Caco-2 (cell line): ENCODE data around the gene CHRNA3. TPM values are rescaled to one million over a fixed set of nuclear protein-coding genes. Genes with fewer than 3 reads are reported as not detected.
"Not testable (repeated sequence)": the region's sequence is repeated elsewhere in the genome, so short reads cannot be mapped to it uniquely, and the experiment has no call there.

ENCODE experiments used
- BruUV-seq: library from RNA; stranded (reverse); fragments of 400-500 nt; replicated peaks from 2 replicates; lab custom pipeline; 2021; lab: Mats Ljungman, UMichigan
- CTCF ChIA-PET: fragments of 300-600 bp; sonication (Branson Sonifier 250); formaldehyde crosslinking; loops from one replicate; lab custom pipeline; 2022; ENCODE audit warnings: antibody characterized with exemption; lab: Charles Lee
- POLR2A ChIA-PET: fragments of 300-600 bp; sonication (Branson Sonifier 250); formaldehyde crosslinking; loops from one replicate; lab custom pipeline; 2022; ENCODE audit warnings: antibody characterized with exemption; lab: Charles Lee
- DNase-seq, 2 experiments: peaks; one replicate each; pipeline versions ENCODE4 v3.0.0 to v3.0.0-alpha.2; 2020 to 2022
- H3K27me3 ChIP-seq: replicated peaks from 2 replicates; pipeline ENCODE4 v1.6.0; 2011; ENCODE audit warnings: low read length; ENCODE audit not compliant: control insufficient read depth, insufficient read depth
- H3K36me3 ChIP-seq: 2 replicates; pipeline ENCODE4 v1.5.1; 2011; ENCODE audit warnings: low read length; ENCODE audit not compliant: control insufficient read depth, insufficient read depth
- H3K4me1 ChIP-seq: fragments of 250-450 bp; sonication (Bioruptor Pico); 2 replicates; pipeline ENCODE4 v1.5.1; 2020; ENCODE audit warnings: mild to moderate bottlenecking
- H3K4me3 ChIP-seq: 2 replicates; pipeline ENCODE4 v1.5.1; 2011; ENCODE audit warnings: low read depth, mild to moderate bottlenecking, control low read depth, low read length
- H3K9me3 ChIP-seq: fragments of 250-450 bp; sonication (Bioruptor Pico); 2 replicates; pipeline ENCODE4 v1.5.1; 2020; ENCODE audit warnings: mild to moderate bottlenecking, moderate library complexity
- H3K27ac Mint-ChIP-seq: one replicate; pipeline ENCODE4 v1.8.0; 2022; ENCODE audit warnings: mixed read lengths; ENCODE audit not compliant: unreplicated experiment
- H3K27me3 Mint-ChIP-seq: one replicate; pipeline ENCODE4 v1.8.0; 2022; ENCODE audit warnings: mixed read lengths; ENCODE audit not compliant: insufficient read depth, unreplicated experiment
- H3K36me3 Mint-ChIP-seq: one replicate; pipeline ENCODE4 v1.8.0; 2022; ENCODE audit warnings: mild to moderate bottlenecking, mixed read lengths; ENCODE audit not compliant: insufficient read depth, unreplicated experiment
- H3K4me1 Mint-ChIP-seq: one replicate; pipeline ENCODE4 v1.8.0; 2022; ENCODE audit warnings: low read depth, mixed read lengths; ENCODE audit not compliant: unreplicated experiment
- H3K4me3 Mint-ChIP-seq: one replicate; pipeline ENCODE4 v1.8.0; 2022; ENCODE audit warnings: mild to moderate bottlenecking, moderate library complexity, mixed read lengths; ENCODE audit not compliant: unreplicated experiment
- H3K9me3 Mint-ChIP-seq: one replicate; pipeline ENCODE4 v1.8.0; 2022; ENCODE audit warnings: mixed read lengths; ENCODE audit not compliant: unreplicated experiment
- intact Hi-C: fragments of 100-400 bp; cut with micrococcal nuclease; formaldehyde crosslinking; loops from one replicate; pipeline ENCODE4 v1.10.0; 2022; ENCODE audit not compliant: unreplicated experiment
- total RNA-seq: library from RNA; stranded (reverse); gene quantifications from 2 replicates; pipeline ENCODE4 v1.2.3, GENCODE V29; 2022
- TF ChIP-seq, protein P1 (sequence below), 2 experiments: fragments of 200-600 bp in 1 of 2; IDR thresholded peaks; 1 replicate in 1 of 2; 2 replicates in 1 of 2; pipeline versions ENCODE4 v1.5.1 to v1.8.0; 2011 to 2022; ENCODE audit warnings: antibody characterized with exemption in 1 of 2, control low read depth in 1 of 2, inconsistent platforms in 1 of 2, low read depth in 1 of 2, low read length in 1 of 2, mild to moderate bottlenecking in 1 of 2, moderate library complexity in 1 of 2; ENCODE audit not compliant: insufficient read depth in 1 of 2, severe bottlenecking in 1 of 2, unreplicated experiment in 1 of 2

CHRNA3 gene
- total RNA-seq, 1 experiment from 2014 or later, result not detected

DNA sequence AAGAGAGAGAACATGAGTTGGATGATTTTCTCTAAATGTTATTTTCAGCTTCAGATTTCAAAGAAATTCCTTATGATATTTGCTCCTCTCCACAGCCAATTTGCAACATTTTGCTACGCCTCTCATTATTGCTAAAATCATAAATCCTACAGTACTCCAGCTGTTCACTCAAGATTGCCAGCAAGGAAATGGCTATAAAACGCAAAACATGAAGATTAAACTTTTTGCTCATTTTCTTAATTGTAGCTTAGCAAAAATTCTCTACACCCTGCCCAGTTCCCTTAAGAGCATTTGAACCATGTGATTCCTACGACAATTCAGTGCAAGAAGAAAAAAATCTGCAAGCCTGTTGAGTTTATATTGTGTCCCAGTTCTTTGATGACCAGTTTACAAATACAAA lies 6.8 kb downstream of the CHRNA3 start:
- Histone ChIP-seq H3K36me3 (no peaks in the 10 kb centered on the region), H3K27me3 (no peaks in the 10 kb centered on the region), H3K9me3 (no peaks in the 10 kb centered on the region), H3K4me1 (no peaks in the 10 kb centered on the region), H3K4me3 (no peak overlapping the region)
- no TSS peak for BruUV-seq
- Mint-ChIP-seq H3K27me3 (no peaks in the 10 kb centered on the region), H3K36me3 (no peaks in the 10 kb centered on the region), H3K4me1 (no peaks in the 10 kb centered on the region), H3K9me3 (no peaks in the 10 kb centered on the region), H3K27ac (no peak overlapping the region), H3K4me3 (no peak overlapping the region)
- no peak for DNase-seq
- TF ChIP-seq, protein P1, sequence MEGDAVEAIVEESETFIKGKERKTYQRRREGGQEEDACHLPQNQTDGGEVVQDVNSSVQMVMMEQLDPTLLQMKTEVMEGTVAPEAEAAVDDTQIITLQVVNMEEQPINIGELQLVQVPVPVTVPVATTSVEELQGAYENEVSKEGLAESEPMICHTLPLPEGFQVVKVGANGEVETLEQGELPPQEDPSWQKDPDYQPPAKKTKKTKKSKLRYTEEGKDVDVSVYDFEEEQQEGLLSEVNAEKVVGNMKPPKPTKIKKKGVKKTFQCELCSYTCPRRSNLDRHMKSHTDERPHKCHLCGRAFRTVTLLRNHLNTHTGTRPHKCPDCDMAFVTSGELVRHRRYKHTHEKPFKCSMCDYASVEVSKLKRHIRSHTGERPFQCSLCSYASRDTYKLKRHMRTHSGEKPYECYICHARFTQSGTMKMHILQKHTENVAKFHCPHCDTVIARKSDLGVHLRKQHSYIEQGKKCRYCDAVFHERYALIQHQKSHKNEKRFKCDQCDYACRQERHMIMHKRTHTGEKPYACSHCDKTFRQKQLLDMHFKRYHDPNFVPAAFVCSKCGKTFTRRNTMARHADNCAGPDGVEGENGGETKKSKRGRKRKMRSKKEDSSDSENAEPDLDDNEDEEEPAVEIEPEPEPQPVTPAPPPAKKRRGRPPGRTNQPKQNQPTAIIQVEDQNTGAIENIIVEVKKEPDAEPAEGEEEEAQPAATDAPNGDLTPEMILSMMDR (IDR thresholded peaks at IDR 0.05; ENCODE audit: insufficient read depth in 1 of 2, low read depth in 1 of 2, low read length in 1 of 2, severe bottlenecking in 1 of 2, unreplicated experiment in 1 of 2), result no peak
- CTCF ChIA-PET, result no interaction called here
- intact Hi-C loops, result no loop called here
- POLR2A ChIA-PET, result no interaction called here

DNA sequence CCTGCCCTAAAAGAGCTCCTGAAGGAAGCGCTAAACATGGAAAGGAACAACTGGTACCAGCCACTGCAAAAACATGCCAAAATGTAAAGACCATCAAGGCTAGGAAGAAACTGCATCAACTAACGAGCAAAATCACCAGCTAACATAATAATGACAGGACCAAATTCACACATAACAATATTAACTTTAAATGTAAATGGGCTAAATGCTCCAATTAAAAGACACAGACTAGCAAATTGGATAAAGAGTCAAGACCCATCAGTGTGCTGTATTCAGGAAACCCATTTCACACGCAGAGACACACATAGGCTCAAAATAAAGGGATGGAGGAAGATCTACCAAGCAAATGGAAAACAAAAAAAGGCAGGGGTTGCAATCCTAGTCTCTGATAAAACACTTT lies 11.2 kb downstream of the CHRNA3 start:
- H3K9me3 ChIP-seq, H3K27me3 ChIP-seq, CTCF ChIA-PET, H3K4me3 Mint-ChIP-seq, H3K36me3 ChIP-seq, H3K4me3 ChIP-seq, H3K36me3 Mint-ChIP-seq, H3K27me3 Mint-ChIP-seq, H3K27ac Mint-ChIP-seq, H3K4me1 Mint-ChIP-seq, H3K9me3 Mint-ChIP-seq, POLR2A ChIA-PET, DNase-seq, intact Hi-C loops, H3K4me1 ChIP-seq, BruUV-seq: not testable (repeated sequence)

DNA sequence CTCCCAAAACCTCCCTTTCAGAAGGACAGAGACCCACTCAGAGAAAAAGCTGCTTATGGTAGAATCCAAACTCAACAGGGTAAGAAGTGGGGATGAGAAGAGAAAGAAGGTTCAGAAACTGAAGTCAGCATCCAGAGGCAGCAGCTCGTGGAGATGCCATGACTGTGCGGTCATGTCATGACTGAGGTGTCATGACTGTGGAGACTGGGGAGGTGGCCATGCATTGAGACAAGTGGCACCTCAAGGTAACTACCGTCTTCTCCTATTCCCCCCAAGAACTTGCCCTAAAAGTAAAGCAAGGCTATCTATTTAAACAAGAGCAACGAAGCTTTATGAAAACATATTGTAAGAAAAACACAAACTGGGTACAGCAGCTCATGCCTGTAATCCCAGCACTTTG lies 15.1 kb downstream of the CHRNA3 start:
- no peak overlapping the region for H3K27ac Mint-ChIP-seq

More for the DNA sequence above, 15.1 kb downstream of the CHRNA3 start:
- TF ChIP-seq, protein P1 (IDR thresholded peaks at IDR 0.05; ENCODE audit: insufficient read depth in 1 of 2, low read depth in 1 of 2, low read length in 1 of 2, severe bottlenecking in 1 of 2, unreplicated experiment in 1 of 2), result no peak
- intact Hi-C loops, result no loop called here
- no peak overlapping the region for H3K4me3 ChIP-seq
- Mint-ChIP-seq H3K27me3 (peaks cover 2% of the 10 kb centered on the region), H3K4me3 (no peak overlapping the region), H3K4me1 (no peaks in the 10 kb centered on the region), H3K36me3 (no peaks in the 10 kb centered on the region), H3K9me3 (no peaks in the 10 kb centered on the region)
- no TSS peak for BruUV-seq
- H3K9me3 ChIP-seq, result no peaks in the 10 kb centered on the region
- ChIA-PET POLR2A (interaction anchor here (0.6 kb wide), 1 partner anchor 61 kb away, joined by 3 read pairs; no protein-coding TSS in a partner anchor), CTCF (interaction anchor here (0.6 kb wide), 1 partner anchor 151 kb away, joined by 3 read pairs; no protein-coding TSS in a partner anchor)
- H3K27me3 ChIP-seq, result no peaks in the 10 kb centered on the region
- no peaks in the 10 kb centered on the region for H3K36me3 ChIP-seq
- H3K4me1 ChIP-seq, result no peaks in the 10 kb centered on the region
- no peak for DNase-seq
